ENCODE results near the gene TCOF1.

- TF ChIP-seq POLR2A (IDR thresholded peaks at IDR 0.05) (no peak), CTCF (IDR thresholded peaks at IDR 0.05) (no peak), EP300 (IDR thresholded peaks at IDR 0.05) (no peak)
Observed at GRCh38 chr5:150448334-150448733, 90.8 kb downstream of the TCOF1 start.

Data from tibial nerve (tissue), 4 donors.